ENCODE data around the gene TNNT2. TPM values are rescaled to one million over a fixed set of nuclear protein-coding genes. Genes with fewer than 3 reads are reported as not detected.

Gene TNNT2
- total RNA-seq, 1 experiment from 2014 or later, result not detected

- TF ChIP-seq REST (IDR thresholded peaks at IDR 0.05; ENCODE audit: insufficient read depth in 1 of 2, low read depth in 2 of 2, low read length in 1 of 2) (no peak), TCF7L2 (IDR thresholded peaks at IDR 0.05; ENCODE audit: low read depth, low read length) (no peak), CTCF (IDR thresholded peaks at IDR 0.05) (no peak), SIN3A (IDR thresholded peaks at IDR 0.05; ENCODE audit: borderline replicate concordance, insufficient read depth, low read depth, low read length) (no peak), POLR2AphosphoS5 (IDR thresholded peaks at IDR 0.05; ENCODE audit: low read depth, low read length) (no peak)
Observed at GRCh38 chr1:201334325-201335173, 42.9 kb downstream of the TNNT2 start.

GRCh38 chr1:201332616-201333335 lies 44.7 kb downstream of the TNNT2 start:
- no peaks in the 10 kb centered on the region for H3K36me3 ChIP-seq (ENCODE audit: control insufficient read depth, insufficient read depth, low read length)
- DNase-seq (ENCODE audit: low read depth, low spot score), result no peak
- CTCF ChIA-PET, result no interaction called here
- intact Hi-C loops (cut with micrococcal nuclease; ENCODE audit: unreplicated experiment) (no loop called here), in situ Hi-C loops (cut with HindIII; ENCODE audit: low pct_unique_long_range_greater_than_20kb, low sequenced_read_pairs) (no loop called here)
- no peak overlapping the region for H3K4me3 ChIP-seq (ENCODE audit: low read depth in 2 of 2, low read length in 2 of 2)
- no peak for ATAC-seq
- no peaks in the 10 kb centered on the region for H3K27me3 ChIP-seq (ENCODE audit: control insufficient read depth, insufficient read depth, low read length)
- no peaks in the 10 kb centered on the region for H3K4me1 ChIP-seq (ENCODE audit: control insufficient read depth, insufficient read depth, low read length)
- POLR2A ChIA-PET, result no interaction called here
- no TSS peak for BruUV-seq (replicated peaks)
- no peak overlapping the region for H3K27ac ChIP-seq (ENCODE audit: low read length)
- H3K9me3 ChIP-seq (ENCODE audit: control insufficient read depth, insufficient read depth, low read depth, low read length), result no peaks in the 10 kb centered on the region
- TF ChIP-seq TCF7L2 (IDR thresholded peaks at IDR 0.05; ENCODE audit: low read depth, low read length), result no peak
- TF ChIP-seq POLR2AphosphoS5 (IDR thresholded peaks at IDR 0.05; ENCODE audit: low read depth, low read length), result no peak
- TF ChIP-seq REST (IDR thresholded peaks at IDR 0.05; ENCODE audit: insufficient read depth in 1 of 2, low read depth in 2 of 2, low read length in 1 of 2), result no peak
- no peak for TF ChIP-seq CTCF (IDR thresholded peaks at IDR 0.05)
- TF ChIP-seq SIN3A (IDR thresholded peaks at IDR 0.05; ENCODE audit: borderline replicate concordance, insufficient read depth, low read depth, low read length), result no peak

More at GRCh38 chr1:201334325-201335173, 42.9 kb downstream of the TNNT2 start:
- H3K9me3 ChIP-seq (ENCODE audit: control insufficient read depth, insufficient read depth, low read depth, low read length), result no peaks in the 10 kb centered on the region
- CTCF ChIA-PET, result no interaction called here
- BruUV-seq (replicated peaks), result no TSS peak
- no peak overlapping the region for H3K4me3 ChIP-seq (ENCODE audit: low read depth in 2 of 2, low read length in 2 of 2)
- in situ Hi-C loops (cut with HindIII; ENCODE audit: low pct_unique_long_range_greater_than_20kb, low sequenced_read_pairs) (no loop called here), intact Hi-C loops (cut with micrococcal nuclease; ENCODE audit: unreplicated experiment) (no loop called here)
- H3K36me3 ChIP-seq (ENCODE audit: control insufficient read depth, insufficient read depth, low read length), result no peaks in the 10 kb centered on the region
- POLR2A ChIA-PET, result no interaction called here
- DNase-seq (ENCODE audit: low read depth, low spot score), result no peak
- H3K27me3 ChIP-seq (ENCODE audit: control insufficient read depth, insufficient read depth, low read length), result no peaks in the 10 kb centered on the region
- ATAC-seq, result no peak
- H3K27ac ChIP-seq (ENCODE audit: low read length), result no peak overlapping the region
- H3K4me1 ChIP-seq (ENCODE audit: control insufficient read depth, insufficient read depth, low read length), result no peaks in the 10 kb centered on the region

Measured in Panc1 (cell line).